AG09309 (cell line): ENCODE measurements around the gene NEU1.
"Not testable (repeated sequence)": the region's sequence is repeated elsewhere in the genome, so short reads cannot be mapped to it uniquely, and the experiment has no call there.

Source experiments
- DNase-seq: peaks from one replicate; pipeline ENCODE4 v3.0.0-alpha.2; 2010; ENCODE audit warnings: low read depth
- H3K4me3 ChIP-seq: 2 replicates; pipeline ENCODE4 v1.5.1; 2011; ENCODE audit warnings: mild to moderate bottlenecking, low read depth, low read length, moderate library complexity; ENCODE audit not compliant: control insufficient read depth
- TF ChIP-seq, protein P1 (sequence below): IDR thresholded peaks from 2 replicates; pipeline ENCODE4 v1.5.1; 2011; ENCODE audit warnings: mild to moderate bottlenecking, low read depth, low read length, inconsistent platforms; ENCODE audit not compliant: insufficient read depth, control insufficient read depth; ENCODE audit errors: missing control alignments

Gene NEU1

DNA sequence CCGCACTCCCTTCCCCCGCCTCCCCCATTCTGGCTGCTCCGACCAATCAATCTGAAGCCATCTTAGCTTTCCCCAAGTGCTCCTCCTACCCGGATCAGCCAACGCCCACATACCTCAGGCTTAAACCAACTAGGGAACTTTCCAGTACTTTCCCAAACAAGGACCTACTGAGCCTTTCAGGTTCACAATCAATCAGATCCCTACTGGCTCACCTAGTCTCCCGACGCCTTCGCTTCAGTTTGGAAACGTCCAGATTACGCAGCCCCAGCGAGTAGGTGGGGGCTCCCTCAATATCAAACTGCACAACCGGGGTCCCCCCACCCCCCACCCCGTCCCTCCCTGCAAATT is 48.0 kb downstream of the NEU1 start:
- TF ChIP-seq, protein P1, sequence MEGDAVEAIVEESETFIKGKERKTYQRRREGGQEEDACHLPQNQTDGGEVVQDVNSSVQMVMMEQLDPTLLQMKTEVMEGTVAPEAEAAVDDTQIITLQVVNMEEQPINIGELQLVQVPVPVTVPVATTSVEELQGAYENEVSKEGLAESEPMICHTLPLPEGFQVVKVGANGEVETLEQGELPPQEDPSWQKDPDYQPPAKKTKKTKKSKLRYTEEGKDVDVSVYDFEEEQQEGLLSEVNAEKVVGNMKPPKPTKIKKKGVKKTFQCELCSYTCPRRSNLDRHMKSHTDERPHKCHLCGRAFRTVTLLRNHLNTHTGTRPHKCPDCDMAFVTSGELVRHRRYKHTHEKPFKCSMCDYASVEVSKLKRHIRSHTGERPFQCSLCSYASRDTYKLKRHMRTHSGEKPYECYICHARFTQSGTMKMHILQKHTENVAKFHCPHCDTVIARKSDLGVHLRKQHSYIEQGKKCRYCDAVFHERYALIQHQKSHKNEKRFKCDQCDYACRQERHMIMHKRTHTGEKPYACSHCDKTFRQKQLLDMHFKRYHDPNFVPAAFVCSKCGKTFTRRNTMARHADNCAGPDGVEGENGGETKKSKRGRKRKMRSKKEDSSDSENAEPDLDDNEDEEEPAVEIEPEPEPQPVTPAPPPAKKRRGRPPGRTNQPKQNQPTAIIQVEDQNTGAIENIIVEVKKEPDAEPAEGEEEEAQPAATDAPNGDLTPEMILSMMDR: no peak
- peak; percentile 93 for DNase-seq
- peak overlapping the region; percentile 71 for H3K4me3 ChIP-seq

DNA sequence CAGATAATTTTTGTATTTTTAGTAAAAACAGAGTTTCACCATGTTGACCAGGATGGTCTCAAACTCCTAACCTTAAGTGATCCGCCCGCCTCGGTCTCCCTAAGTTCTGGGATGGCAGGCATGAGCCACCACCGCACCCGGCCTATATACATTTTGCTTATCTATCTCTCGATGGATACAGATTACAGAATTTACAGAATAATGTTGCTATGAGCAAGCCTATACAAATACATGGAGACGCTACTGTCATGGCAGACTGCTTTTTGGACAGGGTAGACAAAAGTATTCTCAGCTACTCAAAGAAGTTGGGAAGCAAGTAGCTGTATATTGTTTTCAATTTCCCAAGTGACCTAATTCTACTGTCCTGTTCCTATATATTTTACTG is 49.2 kb downstream of the NEU1 start:
- H3K4me3 ChIP-seq: no peak overlapping the region
- TF ChIP-seq, protein P1: no peak
- no peak for DNase-seq

DNA sequence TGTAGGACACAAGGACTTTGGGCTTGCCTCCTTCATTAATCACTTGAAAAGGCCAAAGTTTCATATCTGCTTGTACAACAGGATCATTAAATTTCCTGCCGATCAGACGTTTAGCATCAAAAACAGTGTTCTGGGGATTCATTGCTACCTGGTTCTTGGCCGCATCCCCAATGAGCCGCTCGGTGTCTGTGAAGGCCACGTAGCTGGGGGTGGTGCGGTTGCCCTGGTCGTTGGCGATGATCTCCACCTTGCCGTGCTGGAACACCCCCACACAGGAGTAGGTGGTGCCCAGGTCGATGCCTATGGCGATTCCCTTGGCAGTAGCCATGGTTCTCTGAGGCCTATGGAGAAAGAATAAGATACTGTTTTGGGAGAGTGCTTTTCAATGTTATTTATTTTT is 51.0 kb downstream of the NEU1 start:
- TF ChIP-seq, protein P1: no peak
- H3K4me3 ChIP-seq: no peak overlapping the region
- no peak for DNase-seq

DNA sequence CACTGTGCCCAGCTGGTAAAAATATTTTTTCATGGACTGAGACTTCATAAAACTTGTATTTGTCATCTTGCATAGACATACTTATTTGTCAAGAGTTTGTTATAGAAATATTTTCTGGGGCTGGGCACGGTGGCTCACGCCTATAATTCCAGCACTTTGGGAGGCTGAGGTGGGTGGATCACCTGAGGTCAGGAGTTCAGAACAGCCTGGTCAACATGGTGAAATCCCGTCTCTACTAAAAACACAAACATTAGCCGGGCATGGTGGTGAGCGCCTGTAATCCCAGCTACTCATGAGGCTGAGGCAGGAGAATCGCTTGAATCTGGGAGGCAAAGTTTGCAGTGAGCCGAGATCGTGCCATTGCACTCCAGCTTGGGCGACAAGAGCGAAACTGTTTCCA is 54.0 kb downstream of the NEU1 start:
- not testable (repeated sequence) for DNase-seq, H3K4me3 ChIP-seq
